GM12878 (cell line): ENCODE results near the gene CARS2. TPM values are rescaled to one million over a fixed set of nuclear protein-coding genes. Genes with fewer than 3 reads are reported as not detected.

ENCODE experiments used
- ATF3 ChIP-seq: IDR thresholded peaks from 2 replicates; pipeline ENCODE4 v1.6.1; 2011; ENCODE audit warnings: low read depth, mild to moderate bottlenecking, low read length, moderate library complexity, borderline replicate concordance; ENCODE audit errors: extremely low read depth
- CBX5 ChIP-seq: sonication (generic); IDR thresholded peaks from 2 replicates; pipeline ENCODE4 v1.6.1; 2016; ENCODE audit warnings: low read depth, moderate library complexity, mild to moderate bottlenecking, inconsistent platforms
- CEBPB ChIP-seq, 2 experiments: fragments of 150-350 bp in 1 of 2; IDR thresholded peaks; 2 replicates each; pipeline ENCODE4 v1.6.1; 2012 to 2014; ENCODE audit warnings: low read depth in 2 of 2, low read length in 2 of 2, borderline replicate concordance in 1 of 2, inconsistent platforms in 1 of 2
- DPF2 ChIP-seq: fragments of 450-650 bp; IDR thresholded peaks from 2 replicates; pipeline ENCODE4 v1.6.1; 2017; ENCODE audit warnings: mild to moderate bottlenecking
- E2F4 ChIP-seq: IDR thresholded peaks from 2 replicates; pipeline ENCODE4 v1.6.1; 2012; ENCODE audit warnings: low read depth, low read length, improper control_type of control experiment
- EED ChIP-seq: sonication (generic); IDR thresholded peaks from 2 replicates; pipeline ENCODE4 v1.6.1; 2016; ENCODE audit warnings: antibody characterized with exemption, low read depth
- GATAD2B ChIP-seq: fragments of 450-650 bp; conservative IDR thresholded peaks from 2 replicates; pipeline ENCODE4 v1.6.1; 2017; ENCODE audit warnings: low read depth, mild to moderate bottlenecking, moderate library complexity
- IKZF2 ChIP-seq, 2 experiments: fragments of 450-650 bp; IDR thresholded peaks; 2 replicates each; pipeline ENCODE4 v1.6.1; 2017; ENCODE audit warnings: mild to moderate bottlenecking in 2 of 2, moderate library complexity in 2 of 2
- KLF5 ChIP-seq: fragments of 450-650 bp; IDR thresholded peaks from 2 replicates; pipeline ENCODE4 v1.6.1; 2014; ENCODE audit warnings: mild to moderate bottlenecking; ENCODE audit not compliant: partially characterized antibody
- NFYB ChIP-seq: IDR thresholded peaks from 2 replicates; pipeline ENCODE4 v1.6.1; 2011; ENCODE audit warnings: low read depth, mild to moderate bottlenecking, low read length, improper control_type of control experiment, moderate library complexity; ENCODE audit not compliant: insufficient read depth
- POLR2A ChIP-seq: IDR thresholded peaks from 2 replicates; pipeline ENCODE4 v1.6.1; 2011; ENCODE audit warnings: low read depth, mild to moderate bottlenecking, low read length
- POLR2AphosphoS2 ChIP-seq: IDR thresholded peaks from 2 replicates; pipeline ENCODE4 v1.6.1; 2011; ENCODE audit warnings: low read depth, mild to moderate bottlenecking, low read length, improper control_type of control experiment, moderate library complexity
- POU2F2 ChIP-seq: IDR thresholded peaks from 3 replicates; pipeline ENCODE4 v1.6.1; 2011; ENCODE audit warnings: low read depth, mild to moderate bottlenecking, low read length, borderline replicate concordance
- RAD51 ChIP-seq: fragments of 450-650 bp; IDR thresholded peaks from 2 replicates; pipeline ENCODE4 v1.6.1; 2016; ENCODE audit warnings: moderate library complexity, mild to moderate bottlenecking, inconsistent platforms
- RFX5 ChIP-seq: IDR thresholded peaks from 2 replicates; pipeline ENCODE4 v1.6.1; 2011; ENCODE audit warnings: low read depth, low read length, improper control_type of control experiment
- TBL1XR1 ChIP-seq: IDR thresholded peaks from 2 replicates; pipeline ENCODE4 v1.6.1; 2012; ENCODE audit warnings: low read depth, low read length, improper control_type of control experiment
- TCF7 ChIP-seq: IDR thresholded peaks from 2 replicates; pipeline ENCODE4 v1.6.1; 2014; ENCODE audit warnings: antibody characterized with exemption, borderline replicate concordance
- USF2 ChIP-seq: IDR thresholded peaks from 2 replicates; pipeline ENCODE4 v1.6.1; 2011; ENCODE audit warnings: low read depth, low read length, improper control_type of control experiment, borderline replicate concordance
- YBX1 ChIP-seq: fragments of 450-650 bp; IDR thresholded peaks from 2 replicates; pipeline ENCODE4 v1.6.1; 2016; ENCODE audit warnings: antibody characterized with exemption
- ZBED1 ChIP-seq: IDR thresholded peaks from 2 replicates; pipeline ENCODE4 v1.6.1; 2016; ENCODE audit warnings: borderline replicate concordance
- ZBTB33 ChIP-seq: fragments of 450-650 bp; IDR thresholded peaks from 2 replicates; pipeline ENCODE4 v1.6.1; 2017; ENCODE audit warnings: mild to moderate bottlenecking
- ZNF592 ChIP-seq: fragments of 450-650 bp; IDR thresholded peaks from 2 replicates; pipeline ENCODE4 v1.6.1; 2017; ENCODE audit warnings: mild to moderate bottlenecking, moderate library complexity
- polyA plus RNA-seq, 11 experiments: library from polyadenylated mRNA; depleted of rRNA in 4 of 11; unstranded in 6 of 11; stranded (reverse) in 5 of 11; fragments of >200 nt; fragmentation: Nextera tagmentation in 4 of 11; fragmentation: Illumina TruSeq in 1 of 11; extraction: Ambion mirVana in 4 of 11; extraction: Trizol in 1 of 11; gene quantifications; 1 replicate in 1 of 11; 2 replicates in 10 of 11; pipeline versions ENCODE4 v1.2.1 to v1.2.3, GENCODE V29; 2011 to 2016; ENCODE audit warnings: inconsistent platforms in 2 of 11, missing spikeins in 2 of 11, low read depth in 1 of 11
- total RNA-seq, 4 experiments: library from RNA; depleted of rRNA in 3 of 4; stranded (reverse); fragments of >200 nt in 3 of 4; fragmentation: Illumina TruSeq in 1 of 4; extraction: Trizol in 1 of 4; gene quantifications; 2 replicates each; pipeline versions ENCODE4 v1.2.1 to v1.2.3, GENCODE V29; 2013 to 2021

The CARS2 gene
- total and polyA plus RNA-seq, 10 of the 15 experiments (the other 5 are each of a cell fraction or from before 2014, with no cell fraction given): 4.2 to 101 (median 61.5) TPM

GRCh38 chr13:110715395-110716246 lies 9.7 kb upstream of the CARS2 start (continued):
- no peak for TF ChIP-seq ZBTB33
- TF ChIP-seq POLR2AphosphoS2: no peak
- no peak for TF ChIP-seq ZBED1
- peak; percentile 99 for TF ChIP-seq NFYB
- TF ChIP-seq RFX5: peak; percentile 82
- peak; percentile 59; the same call in 1 of the 2 replicates for TF ChIP-seq E2F4
- no peak for TF ChIP-seq ZNF592
- TF ChIP-seq CBX5: no peak
- peak; percentile 8; the same call in 1 of the 2 replicates for TF ChIP-seq TCF7
- TF ChIP-seq TBL1XR1: no peak
- TF ChIP-seq CEBPB (IDR thresholded peaks at IDR 0.05; ENCODE audit: borderline replicate concordance in 1 of 2, low read depth in 2 of 2, low read length in 2 of 2): no peak
- TF ChIP-seq USF2: no peak
- no peak for TF ChIP-seq RAD51
- TF ChIP-seq IKZF2 (IDR thresholded peaks at IDR 0.05): no peak
- no peak; the same call in 1 of the 2 replicates for TF ChIP-seq POLR2A
- 0 out of 3 replicates have a peak, but pooled peaks have one; percentile 45 for TF ChIP-seq POU2F2
- peak; percentile 85; the same call in 1 of the 2 replicates for TF ChIP-seq GATAD2B
- no peak for TF ChIP-seq ATF3
- no peak for TF ChIP-seq KLF5
- TF ChIP-seq YBX1: no peak
- peak; percentile 35; the same call in 1 of the 2 replicates for TF ChIP-seq DPF2
- TF ChIP-seq EED: no peak
